Measurements from ENCODE around the gene RASGRP3. TPM values are rescaled to one million over a fixed set of nuclear protein-coding genes. Genes with fewer than 3 reads are reported as not detected.

The RASGRP3 gene
- total and polyA plus RNA-seq, 2 of the 13 experiments (the other 11 are each of a cell fraction or from before 2014, with no cell fraction given): 0.01 TPM; not detected in 1

DNA sequence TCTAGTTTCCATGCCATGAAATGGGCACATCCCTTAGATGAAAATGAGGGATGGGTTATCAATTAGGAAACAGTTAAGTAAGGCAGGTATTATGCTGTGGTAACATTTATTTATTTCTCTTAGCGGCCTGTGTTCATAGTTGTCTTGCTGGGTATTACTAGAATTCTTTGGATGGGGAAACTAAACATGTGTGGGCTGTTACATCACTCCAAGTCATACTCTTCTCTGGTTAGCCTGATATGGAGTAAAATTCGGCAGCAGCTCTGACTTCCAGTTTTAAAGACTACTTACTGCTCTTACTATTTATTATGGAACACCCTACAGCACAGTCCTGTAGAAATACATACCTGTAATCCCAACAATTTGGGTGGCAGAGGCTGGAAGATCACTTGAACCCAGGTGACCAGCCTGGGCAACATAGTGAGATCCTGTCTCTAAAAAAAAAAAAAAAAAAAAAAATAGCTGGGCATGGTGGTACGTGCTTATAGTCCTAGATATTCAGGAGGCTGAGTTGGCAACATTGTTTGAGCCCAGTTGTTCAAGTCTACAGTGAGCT is 33.1 kb upstream of the RASGRP3 start:
- H3K79me2 ChIP-seq (ENCODE audit: insufficient read depth, low read length): no peaks in the 10 kb centered on the region
- POLR2A ChIA-PET: no interaction called here
- intact Hi-C loops (cut with micrococcal nuclease; ENCODE audit: unreplicated experiment): loop anchor here (5.0 kb wide), 1 partner anchor 61 kb away; no protein-coding TSS in a partner anchor
- H3K9ac ChIP-seq (ENCODE audit: insufficient read depth, low read depth, low read length): no peak overlapping the region
- no peak overlapping the region for H3K27ac ChIP-seq (ENCODE audit: extremely low read length, insufficient read depth, low read length)
- no peaks in the 10 kb centered on the region for H3K9me3 ChIP-seq (ENCODE audit: low read length)
- H2AFZ ChIP-seq (ENCODE audit: low read length): no peak overlapping the region
- FAIRE-seq (no peak), DNase-seq (ENCODE audit: low spot score) (no peak), ATAC-seq (no peak)
- under 1% methylated on average over 3 of the region's 3 CpGs for WGBS (ENCODE audit: low lambda C conversion rate)
- H3K4me3 ChIP-seq (replicated peaks in 1 of 3; ENCODE audit: insufficient read depth in 1 of 3, low read depth in 2 of 3, low read length in 3 of 3): no peak overlapping the region
- no peaks in the 10 kb centered on the region for H3K27me3 ChIP-seq (ENCODE audit: control insufficient read depth in 1 of 2, insufficient read depth in 2 of 2, low read length in 2 of 2)
- BruUV-seq (replicated peaks): no TSS peak
- TF ChIP-seq, protein P1, sequence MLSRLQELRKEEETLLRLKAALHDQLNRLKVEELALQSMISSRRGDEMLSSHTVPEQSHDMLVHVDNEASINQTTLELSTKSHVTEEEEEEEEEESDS (CRISPR knock-in tag; IDR thresholded peaks at IDR 0.05; ENCODE audit: borderline replicate concordance): no peak
- TF ChIP-seq CENPT (CRISPR knock-in tag; IDR thresholded peaks at IDR 0.05; ENCODE audit: low read depth) (no peak), ZNF382 (CRISPR knock-in tag; IDR thresholded peaks at IDR 0.05; ENCODE audit: borderline replicate concordance) (no peak), HMGA1 (CRISPR knock-in tag; conservative IDR thresholded peaks at IDR 0.05) (no peak), MIER2 (CRISPR knock-in tag; IDR thresholded peaks at IDR 0.05) (no peak), TAF1 (CRISPR knock-in tag; IDR thresholded peaks at IDR 0.05) (no peak), ZNF335 (CRISPR knock-in tag; IDR thresholded peaks at IDR 0.05) (no peak), SRSF1 (optimal IDR thresholded peaks at IDR 0.05; ENCODE audit: low read depth, low read length) (no peak), NFRKB (IDR thresholded peaks at IDR 0.05) (no peak)
- TF ChIP-seq, protein P2, sequence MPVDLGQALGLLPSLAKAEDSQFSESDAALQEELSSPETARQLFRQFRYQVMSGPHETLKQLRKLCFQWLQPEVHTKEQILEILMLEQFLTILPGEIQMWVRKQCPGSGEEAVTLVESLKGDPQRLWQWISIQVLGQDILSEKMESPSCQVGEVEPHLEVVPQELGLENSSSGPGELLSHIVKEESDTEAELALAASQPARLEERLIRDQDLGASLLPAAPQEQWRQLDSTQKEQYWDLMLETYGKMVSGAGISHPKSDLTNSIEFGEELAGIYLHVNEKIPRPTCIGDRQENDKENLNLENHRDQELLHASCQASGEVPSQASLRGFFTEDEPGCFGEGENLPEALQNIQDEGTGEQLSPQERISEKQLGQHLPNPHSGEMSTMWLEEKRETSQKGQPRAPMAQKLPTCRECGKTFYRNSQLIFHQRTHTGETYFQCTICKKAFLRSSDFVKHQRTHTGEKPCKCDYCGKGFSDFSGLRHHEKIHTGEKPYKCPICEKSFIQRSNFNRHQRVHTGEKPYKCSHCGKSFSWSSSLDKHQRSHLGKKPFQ (CRISPR knock-in tag; IDR thresholded peaks at IDR 0.05; ENCODE audit: insufficient replicate concordance): no peak
- H3K4me2 ChIP-seq (ENCODE audit: low read depth, low read length): no peak overlapping the region
- no peaks in the 10 kb centered on the region for H4K20me1 ChIP-seq (ENCODE audit: insufficient read depth, low read length)
- H3K36me3 ChIP-seq (replicated peaks in 1 of 2; ENCODE audit: control insufficient read depth in 1 of 2, insufficient read depth in 2 of 2, low read length in 2 of 2): no peaks in the 10 kb centered on the region
- 0 out of 2 replicates have a peak, but pooled peaks cover 6% of the 10 kb centered on the region for H3K4me1 ChIP-seq (ENCODE audit: insufficient read depth, low read length)
- in situ Hi-C loops (cut with HindIII; ENCODE audit: extremely low pct_ligation_motif_present, low pct_unique_long_range_greater_than_20kb): no loop called here
- CTCF ChIA-PET (ENCODE audit: low intra/inter-chr PET ratio, low total read pairs): no interaction called here
